C4-2B (cell line): Measurements from ENCODE around the gene STH.

Experiments used
- H3K27ac ChIP-seq: fragments of 450-650 bp; 2 replicates; pipeline ENCODE4 v1.5.1; 2017
- ZFX ChIP-seq: fragments of 450-650 bp; IDR thresholded peaks from 2 replicates; pipeline ENCODE4 v1.6.1; 2017
- TF ChIP-seq, protein P1 (sequence below): fragments of 450-650 bp; conservative IDR thresholded peaks from 2 replicates; pipeline ENCODE4 v1.5.1; 2017; ENCODE audit warnings: mild to moderate bottlenecking

Gene STH

GRCh38 chr17:46031920-46032319 is 32.9 kb downstream of the STH start:
- H3K27ac ChIP-seq, result no peak overlapping the region
- TF ChIP-seq, protein P1, sequence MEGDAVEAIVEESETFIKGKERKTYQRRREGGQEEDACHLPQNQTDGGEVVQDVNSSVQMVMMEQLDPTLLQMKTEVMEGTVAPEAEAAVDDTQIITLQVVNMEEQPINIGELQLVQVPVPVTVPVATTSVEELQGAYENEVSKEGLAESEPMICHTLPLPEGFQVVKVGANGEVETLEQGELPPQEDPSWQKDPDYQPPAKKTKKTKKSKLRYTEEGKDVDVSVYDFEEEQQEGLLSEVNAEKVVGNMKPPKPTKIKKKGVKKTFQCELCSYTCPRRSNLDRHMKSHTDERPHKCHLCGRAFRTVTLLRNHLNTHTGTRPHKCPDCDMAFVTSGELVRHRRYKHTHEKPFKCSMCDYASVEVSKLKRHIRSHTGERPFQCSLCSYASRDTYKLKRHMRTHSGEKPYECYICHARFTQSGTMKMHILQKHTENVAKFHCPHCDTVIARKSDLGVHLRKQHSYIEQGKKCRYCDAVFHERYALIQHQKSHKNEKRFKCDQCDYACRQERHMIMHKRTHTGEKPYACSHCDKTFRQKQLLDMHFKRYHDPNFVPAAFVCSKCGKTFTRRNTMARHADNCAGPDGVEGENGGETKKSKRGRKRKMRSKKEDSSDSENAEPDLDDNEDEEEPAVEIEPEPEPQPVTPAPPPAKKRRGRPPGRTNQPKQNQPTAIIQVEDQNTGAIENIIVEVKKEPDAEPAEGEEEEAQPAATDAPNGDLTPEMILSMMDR, result no peak
- TF ChIP-seq ZFX, result no peak

GRCh38 chr17:46032909-46033308 is 33.9 kb downstream of the STH start:
- H3K27ac ChIP-seq, result no peak overlapping the region
- no peak for TF ChIP-seq ZFX
- TF ChIP-seq, protein P1, result no peak

DNA sequence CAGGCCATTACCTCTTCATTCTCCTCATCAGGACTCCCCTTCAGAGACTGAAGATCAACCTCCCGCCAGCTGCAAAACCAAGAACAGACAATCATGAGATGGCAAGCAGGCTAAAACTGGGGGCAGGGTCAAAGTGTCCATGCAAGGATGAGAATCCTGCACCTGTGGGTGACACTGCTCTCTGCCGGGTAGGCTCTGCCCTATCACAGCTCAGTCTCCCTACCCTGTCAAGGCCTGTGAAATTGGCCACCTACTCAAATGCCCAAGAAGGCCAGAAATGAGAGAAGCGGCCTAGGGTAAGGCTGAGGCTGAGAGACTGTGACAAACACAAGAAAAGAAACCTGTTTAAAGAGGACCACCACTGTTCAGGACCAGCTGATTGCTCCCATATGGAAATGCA is 34.3 kb downstream of the STH start:
- no peak for TF ChIP-seq ZFX
- TF ChIP-seq, protein P1, result no peak

GRCh38 chr17:46035112-46035818 is 36.2 kb downstream of the STH start:
- no peak for TF ChIP-seq ZFX
- TF ChIP-seq, protein P1, result no peak
- H3K27ac ChIP-seq, result no peak overlapping the region

More for the DNA sequence above, 34.3 kb downstream of the STH start:
- no peak overlapping the region for H3K27ac ChIP-seq

DNA sequence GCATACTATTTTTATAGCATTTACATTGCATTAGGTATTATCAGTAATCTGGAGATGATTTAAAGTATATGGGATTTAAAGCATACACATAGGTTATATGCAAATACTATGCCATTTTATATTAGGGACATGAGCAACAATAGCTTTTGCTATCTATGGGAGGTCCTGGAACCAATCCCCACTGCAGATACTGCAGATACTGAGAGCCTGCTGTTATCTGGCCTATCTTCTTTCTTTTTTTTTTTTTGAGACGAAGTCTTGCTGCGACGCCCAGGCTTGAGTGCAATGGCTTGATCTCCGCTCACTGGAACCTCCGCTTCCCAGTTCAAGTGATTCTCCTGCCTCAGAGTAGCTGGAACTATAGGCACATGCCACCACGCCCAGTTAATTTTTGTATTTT is 37.4 kb downstream of the STH start:
- H3K27ac ChIP-seq, result no peak overlapping the region
- TF ChIP-seq ZFX, result no peak
- TF ChIP-seq, protein P1, result no peak

- no peak for TF ChIP-seq ZFX
- TF ChIP-seq, protein P1, result no peak
- no peak overlapping the region for H3K27ac ChIP-seq
Observed at GRCh38 chr17:46037722-46038255, 38.7 kb downstream of the STH start.

DNA sequence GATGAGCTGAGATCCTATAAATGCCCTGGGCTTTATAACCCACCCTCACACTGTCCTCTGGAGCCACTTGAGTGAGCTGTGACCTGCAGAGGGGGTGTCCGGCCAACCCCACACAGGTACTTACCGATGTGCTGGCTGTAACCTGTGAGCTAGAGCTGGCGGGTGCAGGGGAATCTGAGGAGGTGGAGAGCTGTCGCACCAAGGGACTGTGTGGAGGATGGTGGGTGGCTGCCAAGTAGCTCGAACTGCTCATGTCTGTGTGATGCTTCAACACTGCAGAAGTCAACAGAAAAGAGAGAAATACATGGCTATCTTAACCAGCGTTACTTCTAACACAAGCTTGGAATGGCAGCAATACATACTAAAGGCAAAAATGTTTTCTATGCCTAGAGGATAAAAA is 39.4 kb downstream of the STH start:
- no peak for TF ChIP-seq ZFX
- TF ChIP-seq, protein P1, result no peak
- H3K27ac ChIP-seq, result no peak overlapping the region
